PC-9 (cell line): ENCODE measurements around the gene KNG1.

Experiments
- CTCF ChIP-seq: fragments of 200-600 bp; sonication (generic); conservative IDR thresholded peaks from 2 replicates; pipeline ENCODE4 v1.6.1; 2017; ENCODE audit warnings: mixed run types, antibody characterized with exemption, mild to moderate bottlenecking, moderate library complexity
- EZH2 ChIP-seq: fragments of 200-600 bp; sonication (generic); IDR thresholded peaks from 2 replicates; pipeline ENCODE4 v1.8.0; 2017; ENCODE audit warnings: antibody characterized with exemption, low read depth

- TF ChIP-seq CTCF (no peak), EZH2 (no peak)
These were observed 46.1 kb upstream of the KNG1 start for GRCh38 chr3:186671051-186671450.
